K562 (cell line): ENCODE measurements around the gene C3. TPM values are rescaled to one million over a fixed set of nuclear protein-coding genes. Genes with fewer than 3 reads are reported as not detected.

Experiments used
- CBX8 ChIP-seq: fragments of 200-600 bp; sonication (generic); IDR thresholded peaks from 2 replicates; pipeline ENCODE4 v1.6.1; 2012; ENCODE audit warnings: borderline replicate concordance, mixed run types, low read depth, mild to moderate bottlenecking, moderate library complexity, mixed read lengths, low read length, control low read depth, inconsistent platforms; ENCODE audit not compliant: poor library complexity, severe bottlenecking; ENCODE audit errors: extremely low read depth
- CREB1 ChIP-seq, 2 experiments: sonication (generic) in 1 of 2; formaldehyde crosslinking in 1 of 2; IDR thresholded peaks; 2 replicates each; pipeline versions ENCODE4 v1.6.1 to v1.8.0; 2012 to 2022; ENCODE audit warnings: inconsistent platforms in 1 of 2, mild to moderate bottlenecking in 1 of 2, missing genetic modification reagents in 1 of 2, moderate library complexity in 1 of 2
- EWSR1 ChIP-seq: fragments of 450-650 bp; IDR thresholded peaks from 2 replicates; pipeline ENCODE4 v1.6.1; 2018; ENCODE audit warnings: borderline replicate concordance, mild to moderate bottlenecking, low read depth, moderate library complexity; ENCODE audit not compliant: partially characterized antibody
- GABPA ChIP-seq: fragments of 200-800 bp; sonication (Bioruptor generic); conservative IDR thresholded peaks from 2 replicates; pipeline ENCODE4 v1.6.1; 2016; ENCODE audit warnings: low read depth, missing genetic modification characterization, missing compliant biosample characterization
- HDAC6 ChIP-seq: IDR thresholded peaks from 2 replicates; pipeline ENCODE4 v1.6.1; 2012; ENCODE audit warnings: low read depth, mild to moderate bottlenecking, control low read depth, inconsistent platforms, low read length, moderate library complexity
- HNRNPH1 ChIP-seq: fragments of 200-400 bp; formaldehyde crosslinking; optimal IDR thresholded peaks from 2 replicates; pipeline ENCODE3; 2017; ENCODE audit warnings: low read depth, mild to moderate bottlenecking, low read length, moderate library complexity
- LCOR ChIP-seq: sonication (generic); formaldehyde crosslinking; IDR thresholded peaks from 2 replicates; pipeline ENCODE4 v1.8.0; 2022; ENCODE audit warnings: mild to moderate bottlenecking, missing genetic modification reagents
- MBD2 ChIP-seq: sonication (generic); IDR thresholded peaks from 2 replicates; pipeline ENCODE4 v1.6.1; 2016; ENCODE audit warnings: low read depth, borderline replicate concordance
- MTA3 ChIP-seq: fragments of 450-650 bp; formaldehyde crosslinking; IDR thresholded peaks from 2 replicates; pipeline ENCODE4 v1.6.1; 2017; ENCODE audit warnings: mild to moderate bottlenecking, borderline replicate concordance
- NELFE ChIP-seq: IDR thresholded peaks from 2 replicates; pipeline ENCODE4 v1.6.1; 2011; ENCODE audit warnings: mild to moderate bottlenecking; ENCODE audit not compliant: insufficient read depth, insufficient read length
- YY1 ChIP-seq, 3 experiments: IDR thresholded peaks; 2 replicates each; pipeline ENCODE4 v1.6.1; 2011; ENCODE audit warnings: low read length in 2 of 3, mild to moderate bottlenecking in 2 of 3, moderate library complexity in 2 of 3, borderline replicate concordance in 1 of 3, control low read depth in 1 of 3, low read depth in 1 of 3; ENCODE audit not compliant: insufficient read depth in 3 of 3, insufficient replicate concordance in 2 of 3, control insufficient read depth in 1 of 3, insufficient read length in 1 of 3; ENCODE audit errors: extremely low read depth in 1 of 3
- polyA plus RNA-seq, 8 experiments: library from polyadenylated mRNA; depleted of rRNA in 4 of 8; stranded (reverse) in 5 of 8; unstranded in 3 of 8; fragments of >200 nt; fragmentation: Nextera tagmentation in 2 of 8; fragmentation: Illumina TruSeq in 1 of 8; extraction: Ambion mirVana in 2 of 8; extraction: Trizol in 1 of 8; gene quantifications; 2 replicates each; pipeline versions ENCODE4 v1.2.1 to v1.2.3, GENCODE V29; 2011 to 2014; ENCODE audit warnings: inconsistent platforms in 1 of 8, missing spikeins in 1 of 8
- total RNA-seq, 7 experiments: library from RNA; depleted of rRNA in 6 of 7; stranded (reverse); fragments of >200 nt in 6 of 7; fragmentation: Illumina TruSeq in 2 of 7; extraction: Trizol in 2 of 7; gene quantifications; 2 replicates each; pipeline versions ENCODE4 v1.2.1 to v1.2.3, GENCODE V29; 2011 to 2021; ENCODE audit warnings: low replicate concordance in 1 of 7
- TF ChIP-seq, protein P1 (sequence below): fragments of 450-650 bp; IDR thresholded peaks from 2 replicates; pipeline ENCODE4 v1.6.1; 2017; ENCODE audit warnings: antibody characterized with exemption, mild to moderate bottlenecking
- TF ChIP-seq, protein P2 (sequence below): fragments of 250-450 bp; sonication (Bioruptor Pico); IDR thresholded peaks from 2 replicates; pipeline ENCODE4 v1.4.0; 2020

Gene C3
- total and polyA plus RNA-seq, 9 of the 15 experiments (the other 6 are each of a cell fraction or from before 2014, with no cell fraction given), result 0.59 to 10.6 (median 2.2) TPM

DNA sequence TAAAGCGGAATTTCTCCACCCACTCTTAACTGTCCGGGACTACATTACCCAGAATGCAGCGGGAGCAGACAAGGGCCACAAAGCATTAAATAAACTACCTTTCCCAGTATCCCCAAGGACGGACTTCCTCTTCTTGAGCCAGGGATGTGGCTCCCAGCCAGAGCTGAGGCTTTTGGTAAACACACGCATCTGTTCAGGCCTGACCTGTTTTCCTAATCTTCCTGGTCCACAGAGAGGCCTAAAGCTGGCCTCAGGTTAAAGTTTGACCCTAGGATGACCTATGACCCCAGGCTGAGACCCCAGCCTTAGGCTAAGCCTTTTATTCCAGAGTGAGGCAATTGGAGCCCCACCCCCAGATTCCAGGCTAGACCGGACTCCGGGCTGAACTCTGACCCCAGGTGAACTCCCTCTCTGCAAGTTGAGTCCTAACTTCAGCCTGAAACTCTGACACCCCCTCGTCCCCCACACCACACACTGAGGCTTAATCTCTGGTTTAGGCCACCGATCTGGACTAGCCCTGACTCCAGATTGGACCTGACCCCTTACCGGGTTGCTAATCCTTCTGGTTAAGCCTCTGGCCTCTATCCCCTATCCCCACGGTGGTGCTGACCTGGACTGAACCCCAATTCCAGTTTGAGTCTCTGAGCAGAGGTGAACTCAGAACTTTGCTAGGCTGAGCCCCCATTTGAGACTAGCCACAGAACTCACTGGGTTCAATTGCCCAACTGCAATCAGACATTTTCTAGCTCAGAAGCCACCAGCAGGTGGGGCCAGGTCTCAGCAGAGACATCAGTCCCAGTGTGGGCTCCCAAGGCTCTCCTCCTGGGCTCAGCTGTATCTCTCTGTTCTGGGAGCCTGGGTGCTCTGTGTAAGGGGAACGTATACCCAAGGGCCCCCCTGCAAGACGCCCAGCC, 17.7 kb upstream of the C3 start (continued):
- TF ChIP-seq CREB1 (IDR thresholded peaks at IDR 0.05) (no peak), CREB1 (CRISPR knock-in tag; IDR thresholded peaks at IDR 0.05) (no peak), MTA3 (no peak), HNRNPH1 (no peak), EWSR1 (no peak), CBX8 (no peak), HDAC6 (no peak), NELFE (no peak), LCOR (no peak), YY1 (IDR thresholded peaks at IDR 0.05; ENCODE audit: borderline replicate concordance in 1 of 3, control insufficient read depth in 1 of 3, extremely low read depth in 1 of 3, insufficient read depth in 3 of 3, insufficient read length in 1 of 3, insufficient replicate concordance in 2 of 3, low read depth in 1 of 3, low read length in 2 of 3) (peak in 2 of 3 experiments; percentile 48 to 74), GABPA (tag) (peak; percentile 96), MBD2 (peak; percentile 66)
- TF ChIP-seq, protein P1, sequence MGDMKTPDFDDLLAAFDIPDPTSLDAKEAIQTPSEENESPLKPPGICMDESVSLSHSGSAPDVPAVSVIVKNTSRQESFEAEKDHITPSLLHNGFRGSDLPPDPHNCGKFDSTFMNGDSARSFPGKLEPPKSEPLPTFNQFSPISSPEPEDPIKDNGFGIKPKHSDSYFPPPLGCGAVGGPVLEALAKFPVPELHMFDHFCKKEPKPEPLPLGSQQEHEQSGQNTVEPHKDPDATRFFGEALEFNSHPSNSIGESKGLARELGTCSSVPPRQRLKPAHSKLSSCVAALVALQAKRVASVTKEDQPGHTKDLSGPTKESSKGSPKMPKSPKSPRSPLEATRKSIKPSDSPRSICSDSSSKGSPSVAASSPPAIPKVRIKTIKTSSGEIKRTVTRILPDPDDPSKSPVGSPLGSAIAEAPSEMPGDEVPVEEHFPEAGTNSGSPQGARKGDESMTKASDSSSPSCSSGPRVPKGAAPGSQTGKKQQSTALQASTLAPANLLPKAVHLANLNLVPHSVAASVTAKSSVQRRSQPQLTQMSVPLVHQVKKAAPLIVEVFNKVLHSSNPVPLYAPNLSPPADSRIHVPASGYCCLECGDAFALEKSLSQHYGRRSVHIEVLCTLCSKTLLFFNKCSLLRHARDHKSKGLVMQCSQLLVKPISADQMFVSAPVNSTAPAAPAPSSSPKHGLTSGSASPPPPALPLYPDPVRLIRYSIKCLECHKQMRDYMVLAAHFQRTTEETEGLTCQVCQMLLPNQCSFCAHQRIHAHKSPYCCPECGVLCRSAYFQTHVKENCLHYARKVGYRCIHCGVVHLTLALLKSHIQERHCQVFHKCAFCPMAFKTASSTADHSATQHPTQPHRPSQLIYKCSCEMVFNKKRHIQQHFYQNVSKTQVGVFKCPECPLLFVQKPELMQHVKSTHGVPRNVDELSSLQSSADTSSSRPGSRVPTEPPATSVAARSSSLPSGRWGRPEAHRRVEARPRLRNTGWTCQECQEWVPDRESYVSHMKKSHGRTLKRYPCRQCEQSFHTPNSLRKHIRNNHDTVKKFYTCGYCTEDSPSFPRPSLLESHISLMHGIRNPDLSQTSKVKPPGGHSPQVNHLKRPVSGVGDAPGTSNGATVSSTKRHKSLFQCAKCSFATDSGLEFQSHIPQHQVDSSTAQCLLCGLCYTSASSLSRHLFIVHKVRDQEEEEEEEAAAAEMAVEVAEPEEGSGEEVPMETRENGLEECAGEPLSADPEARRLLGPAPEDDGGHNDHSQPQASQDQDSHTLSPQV, result no peak; the same call in none of the 2 replicates
- TF ChIP-seq, protein P2, sequence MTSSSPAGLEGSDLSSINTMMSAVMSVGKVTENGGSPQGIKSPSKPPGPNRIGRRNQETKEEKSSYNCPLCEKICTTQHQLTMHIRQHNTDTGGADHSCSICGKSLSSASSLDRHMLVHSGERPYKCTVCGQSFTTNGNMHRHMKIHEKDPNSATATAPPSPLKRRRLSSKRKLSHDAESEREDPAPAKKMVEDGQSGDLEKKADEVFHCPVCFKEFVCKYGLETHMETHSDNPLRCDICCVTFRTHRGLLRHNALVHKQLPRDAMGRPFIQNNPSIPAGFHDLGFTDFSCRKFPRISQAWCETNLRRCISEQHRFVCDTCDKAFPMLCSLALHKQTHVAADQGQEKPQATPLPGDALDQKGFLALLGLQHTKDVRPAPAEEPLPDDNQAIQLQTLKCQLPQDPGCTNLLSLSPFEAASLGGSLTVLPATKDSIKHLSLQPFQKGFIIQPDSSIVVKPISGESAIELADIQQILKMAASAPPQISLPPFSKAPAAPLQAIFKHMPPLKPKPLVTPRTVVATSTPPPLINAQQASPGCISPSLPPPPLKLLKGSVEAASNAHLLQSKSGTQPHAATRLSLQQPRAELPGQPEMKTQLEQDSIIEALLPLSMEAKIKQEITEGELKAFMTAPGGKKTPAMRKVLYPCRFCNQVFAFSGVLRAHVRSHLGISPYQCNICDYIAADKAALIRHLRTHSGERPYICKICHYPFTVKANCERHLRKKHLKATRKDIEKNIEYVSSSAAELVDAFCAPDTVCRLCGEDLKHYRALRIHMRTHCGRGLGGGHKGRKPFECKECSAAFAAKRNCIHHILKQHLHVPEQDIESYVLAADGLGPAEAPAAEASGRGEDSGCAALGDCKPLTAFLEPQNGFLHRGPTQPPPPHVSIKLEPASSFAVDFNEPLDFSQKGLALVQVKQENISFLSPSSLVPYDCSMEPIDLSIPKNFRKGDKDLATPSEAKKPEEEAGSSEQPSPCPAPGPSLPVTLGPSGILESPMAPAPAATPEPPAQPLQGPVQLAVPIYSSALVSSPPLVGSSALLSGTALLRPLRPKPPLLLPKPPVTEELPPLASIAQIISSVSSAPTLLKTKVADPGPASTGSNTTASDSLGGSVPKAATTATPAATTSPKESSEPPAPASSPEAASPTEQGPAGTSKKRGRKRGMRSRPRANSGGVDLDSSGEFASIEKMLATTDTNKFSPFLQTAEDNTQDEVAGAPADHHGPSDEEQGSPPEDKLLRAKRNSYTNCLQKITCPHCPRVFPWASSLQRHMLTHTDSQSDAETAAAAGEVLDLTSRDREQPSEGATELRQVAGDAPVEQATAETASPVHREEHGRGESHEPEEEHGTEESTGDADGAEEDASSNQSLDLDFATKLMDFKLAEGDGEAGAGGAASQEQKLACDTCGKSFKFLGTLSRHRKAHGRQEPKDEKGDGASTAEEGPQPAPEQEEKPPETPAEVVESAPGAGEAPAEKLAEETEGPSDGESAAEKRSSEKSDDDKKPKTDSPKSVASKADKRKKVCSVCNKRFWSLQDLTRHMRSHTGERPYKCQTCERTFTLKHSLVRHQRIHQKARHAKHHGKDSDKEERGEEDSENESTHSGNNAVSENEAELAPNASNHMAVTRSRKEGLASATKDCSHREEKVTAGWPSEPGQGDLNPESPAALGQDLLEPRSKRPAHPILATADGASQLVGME (CRISPR knock-in tag), result peak; percentile 36; the same call in 1 of the 2 replicates
